ENCODE measurements around the gene PHOSPHO2.

Gene PHOSPHO2

DNA sequence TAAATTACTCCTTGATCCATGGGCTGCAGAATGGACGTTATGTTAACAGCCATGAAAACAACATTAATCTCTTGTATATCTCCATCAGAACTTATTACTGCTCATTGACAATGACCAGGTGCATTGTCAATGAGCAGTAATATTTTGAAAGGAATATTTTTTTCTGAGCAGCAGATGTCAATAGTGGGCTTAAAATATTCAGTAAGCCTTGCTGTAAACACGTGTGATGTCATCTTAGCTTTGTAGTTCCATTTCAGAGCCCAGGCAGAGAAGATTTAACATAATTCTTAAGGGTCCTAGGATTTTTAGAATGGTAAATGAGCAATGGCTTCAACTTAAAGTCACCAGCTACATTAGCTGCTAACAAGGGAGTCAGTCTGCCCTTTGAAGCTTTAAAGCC lies 26.7 kb upstream of the PHOSPHO2 start:
- CTCF ChIA-PET, result interaction anchor here (1.1 kb wide), 1 partner anchor 19 kb away, joined by 3 read pairs; no protein-coding TSS in a partner anchor

DNA sequence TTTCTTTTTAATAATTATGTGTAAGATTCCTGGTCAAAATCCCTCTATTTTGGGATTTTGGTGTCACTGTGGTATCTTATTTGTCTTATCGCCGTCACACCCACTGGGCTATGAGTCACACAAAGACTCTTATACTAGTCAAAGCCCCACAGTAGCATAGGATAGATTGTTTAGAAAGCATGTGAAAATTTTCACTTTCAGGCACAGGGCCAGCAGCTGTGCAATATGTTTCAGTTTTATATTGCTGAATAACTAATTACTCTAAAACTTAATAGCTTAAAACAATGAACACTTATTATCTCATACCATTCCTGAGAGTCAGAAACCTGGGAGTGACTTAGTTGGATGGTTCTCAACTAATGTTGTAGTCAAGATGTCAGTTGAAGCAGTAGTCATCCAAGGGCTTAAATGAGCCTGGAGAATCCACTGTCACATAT lies 24.0 kb upstream of the PHOSPHO2 start:
- POLR2A ChIA-PET, result no interaction called here
- CTCF ChIA-PET, result no interaction called here
- no peak overlapping the region for H3K4me3 ChIP-seq (ENCODE audit: low read depth, low read length)
- DNase-seq (ENCODE audit: low read depth, low spot score), result no peak
- TF ChIP-seq, protein P1, sequence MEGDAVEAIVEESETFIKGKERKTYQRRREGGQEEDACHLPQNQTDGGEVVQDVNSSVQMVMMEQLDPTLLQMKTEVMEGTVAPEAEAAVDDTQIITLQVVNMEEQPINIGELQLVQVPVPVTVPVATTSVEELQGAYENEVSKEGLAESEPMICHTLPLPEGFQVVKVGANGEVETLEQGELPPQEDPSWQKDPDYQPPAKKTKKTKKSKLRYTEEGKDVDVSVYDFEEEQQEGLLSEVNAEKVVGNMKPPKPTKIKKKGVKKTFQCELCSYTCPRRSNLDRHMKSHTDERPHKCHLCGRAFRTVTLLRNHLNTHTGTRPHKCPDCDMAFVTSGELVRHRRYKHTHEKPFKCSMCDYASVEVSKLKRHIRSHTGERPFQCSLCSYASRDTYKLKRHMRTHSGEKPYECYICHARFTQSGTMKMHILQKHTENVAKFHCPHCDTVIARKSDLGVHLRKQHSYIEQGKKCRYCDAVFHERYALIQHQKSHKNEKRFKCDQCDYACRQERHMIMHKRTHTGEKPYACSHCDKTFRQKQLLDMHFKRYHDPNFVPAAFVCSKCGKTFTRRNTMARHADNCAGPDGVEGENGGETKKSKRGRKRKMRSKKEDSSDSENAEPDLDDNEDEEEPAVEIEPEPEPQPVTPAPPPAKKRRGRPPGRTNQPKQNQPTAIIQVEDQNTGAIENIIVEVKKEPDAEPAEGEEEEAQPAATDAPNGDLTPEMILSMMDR (IDR thresholded peaks at IDR 0.05; ENCODE audit: insufficient read depth, low read length, missing control alignments), result no peak

More for the DNA sequence above, 26.7 kb upstream of the PHOSPHO2 start:
- POLR2A ChIA-PET, result no interaction called here
- TF ChIP-seq, protein P1 (IDR thresholded peaks at IDR 0.05; ENCODE audit: insufficient read depth, low read length, missing control alignments), result no peak
- H3K4me3 ChIP-seq (ENCODE audit: low read depth, low read length), result no peak overlapping the region
- DNase-seq (ENCODE audit: low read depth, low spot score), result no peak

- TF ChIP-seq, protein P1 (IDR thresholded peaks at IDR 0.05; ENCODE audit: insufficient read depth, low read length, missing control alignments), result no peak
- DNase-seq (ENCODE audit: low read depth, low spot score), result no peak
- ChIA-PET CTCF (no interaction called here), POLR2A (no interaction called here)
- no peak overlapping the region for H3K4me3 ChIP-seq (ENCODE audit: low read depth, low read length)
These were observed 23.3 kb upstream of the PHOSPHO2 start for GRCh38 chr2:169670937-169671336.

GRCh38 chr2:169672406-169672805 lies 21.9 kb upstream of the PHOSPHO2 start:
- no peak for DNase-seq (ENCODE audit: low read depth, low spot score)
- TF ChIP-seq, protein P1 (IDR thresholded peaks at IDR 0.05; ENCODE audit: insufficient read depth, low read length, missing control alignments), result no peak
- ChIA-PET CTCF (no interaction called here), POLR2A (no interaction called here)
- no peak overlapping the region for H3K4me3 ChIP-seq (ENCODE audit: low read depth, low read length)

DNA sequence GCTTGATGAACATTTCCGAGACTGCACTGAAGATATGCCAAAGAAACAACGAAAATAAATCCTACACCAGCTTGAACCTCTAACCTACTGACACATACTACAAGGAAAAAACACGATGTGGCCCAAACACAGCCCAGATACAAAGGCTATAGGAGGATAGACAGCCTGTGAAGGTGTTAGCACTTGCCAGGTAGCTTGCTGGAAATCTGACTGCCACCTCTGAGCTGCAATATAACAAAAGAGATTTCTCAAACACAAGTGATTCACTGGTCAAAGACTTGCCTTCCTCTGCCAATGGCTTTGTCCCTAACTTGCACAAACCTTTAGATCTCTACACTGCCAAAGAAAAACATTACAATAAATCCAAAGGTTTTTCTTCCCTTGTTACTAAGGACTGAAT lies 21.2 kb upstream of the PHOSPHO2 start:
- no peak overlapping the region for H3K4me3 ChIP-seq (ENCODE audit: low read depth, low read length)
- TF ChIP-seq, protein P1 (IDR thresholded peaks at IDR 0.05; ENCODE audit: insufficient read depth, low read length, missing control alignments), result no peak
- CTCF ChIA-PET, result no interaction called here
- DNase-seq (ENCODE audit: low read depth, low spot score), result no peak
- POLR2A ChIA-PET, result no interaction called here

GRCh38 chr2:169673921-169674320 lies 20.3 kb upstream of the PHOSPHO2 start:
- ChIA-PET CTCF (interaction anchor here (0.9 kb wide), 1 partner anchor 18 kb away, joined by 3 read pairs; no protein-coding TSS in a partner anchor), POLR2A (interaction anchor here (1.1 kb wide), 1 partner anchor 9 kb away, joined by 3 read pairs; no protein-coding TSS in a partner anchor)
- no peak overlapping the region for H3K4me3 ChIP-seq (ENCODE audit: low read depth, low read length)
- no peak for DNase-seq (ENCODE audit: low read depth, low spot score)
- TF ChIP-seq, protein P1 (IDR thresholded peaks at IDR 0.05; ENCODE audit: insufficient read depth, low read length, missing control alignments), result no peak
